Spinal cord (tissue), 10 donors: ENCODE results near the gene FCHSD1. TPM values are rescaled to one million over a fixed set of nuclear protein-coding genes. Genes with fewer than 3 reads are reported as not detected.

ENCODE experiments used
- DNase-seq, 6 donors: peaks; one replicate each; pipeline versions ENCODE4 v3.0.0 to v3.0.0-alpha.2; 2013 to 2015; ENCODE audit warnings: low spot score in 6 of 6, low read depth in 4 of 6
- H3K27ac ChIP-seq: one replicate; pipeline ENCODE4 v1.5.1; 2013; ENCODE audit warnings: low read depth, low read length, control low read depth
- H3K27me3 ChIP-seq: one replicate; pipeline ENCODE4 v1.6.1; 2013; ENCODE audit warnings: low read length; ENCODE audit not compliant: control insufficient read depth, insufficient read depth
- H3K36me3 ChIP-seq: one replicate; pipeline ENCODE4 v1.6.1; 2013; ENCODE audit warnings: low read length; ENCODE audit not compliant: control insufficient read depth, insufficient read depth
- H3K4me1 ChIP-seq: one replicate; pipeline ENCODE4 v1.6.1; 2013; ENCODE audit warnings: low read length; ENCODE audit not compliant: control insufficient read depth, insufficient read depth
- H3K4me3 ChIP-seq: one replicate; pipeline ENCODE4 v1.5.1; 2013; ENCODE audit warnings: low read depth, low read length, control low read depth
- H3K9me3 ChIP-seq: one replicate; pipeline ENCODE4 v1.6.1; 2013; ENCODE audit warnings: low read length; ENCODE audit not compliant: control insufficient read depth, insufficient read depth
- WGBS: methylation state at CpG from one replicate; pipeline ENCODE4 v1.1.5; 2013; ENCODE audit warnings: missing lambda C conversion rate; ENCODE audit not compliant: insufficient coverage; 5-methylcytosine and 5-hydroxymethylcytosine counted together
- long read RNA-seq, 4 donors: transcript quantifications; one replicate each; lab custom pipeline, GENCODE V29; 2026
- polyA plus RNA-seq, 2 donors: library from polyadenylated mRNA; unstranded; fragments of 120-200 nt; gene quantifications; one replicate each; pipeline ENCODE4 v1.2.1, GENCODE V29; 2013; ENCODE audit not compliant: insufficient read length in 2 of 2
- total RNA-seq, 2 donors: library from RNA; depleted of rRNA in 1 of 2; stranded (reverse); fragments of 120-200 nt in 1 of 2; fragments of >200 nt in 1 of 2; gene quantifications; one replicate each; pipeline versions ENCODE4 v1.2.3 to v1.2.4, GENCODE V29; 2013 to 2014
- donor health status: healthy.

The FCHSD1 gene
- 10 to 100 TPM in 1 of 2 donors, 1 to 10 TPM in 1; 8.1 to 14.7 TPM for total RNA-seq
- 10 to 100 TPM; 11.9 to 20.0 TPM for polyA plus RNA-seq
- long read RNA-seq, donor 1, partial matches to known transcripts, result 0 of 1 reads
- long read RNA-seq, donor 1, other reads (novel, unspliced or antisense), result 0 of 1 reads
- long read RNA-seq, donor 2, partial matches to known transcripts, result 0 of 2 reads
- long read RNA-seq, donor 2, other reads (novel, unspliced or antisense), result 0 of 2 reads
- long read RNA-seq, donor 3, partial matches to known transcripts, result 14 of 15 reads
- long read RNA-seq, donor 3, other reads (novel, unspliced or antisense), result 0 of 15 reads
- long read RNA-seq, donor 4, partial matches to known transcripts, result 0 of 4 reads
- long read RNA-seq, donor 4, other reads (novel, unspliced or antisense), result 0 of 4 reads

GRCh38 chr5:141650851-141651727 lies at the start of gene FCHSD1:
TSS of gene FCHSD1 (minus strand) at chr5:141651418. CDS start at chr5:141651368, 50 bp downstream.
- no peaks in the 10 kb centered on the region for H3K27me3 ChIP-seq
- WGBS, result 2% methylated on average over 48 of the region's 50 CpGs
- H3K36me3 ChIP-seq, result peaks cover 11% of the 10 kb centered on the region
- no peaks in the 10 kb centered on the region for H3K9me3 ChIP-seq
- H3K4me3 ChIP-seq, result peak within 1 kb of the TSS; percentile 55
- peaks cover 16% of the 10 kb centered on the region for H3K4me1 ChIP-seq
- DNase-seq, result peak in 2 of 6 donors; percentile 82
- H3K27ac ChIP-seq, result no peak within 1 kb of the TSS

DNA sequence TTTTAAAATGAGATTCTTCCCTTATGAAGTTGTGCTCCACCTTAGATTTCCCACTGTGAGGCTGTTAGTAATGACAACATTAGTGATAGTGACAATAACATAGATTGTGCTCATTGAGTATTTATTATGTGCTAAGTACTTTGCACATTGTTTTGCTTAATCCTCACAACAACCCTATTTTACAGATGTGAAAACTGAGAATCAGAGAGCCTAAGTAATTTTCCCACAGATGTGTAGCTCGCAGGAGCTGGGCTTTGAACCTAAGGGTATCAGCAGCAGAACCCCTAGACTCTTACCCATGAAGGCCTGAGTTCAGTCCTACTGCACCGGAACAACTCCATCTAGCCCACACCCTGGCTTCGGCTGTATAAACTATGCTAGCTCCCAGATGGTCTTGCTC lies 46.4 kb upstream of the FCHSD1 start:
- WGBS, result 93% methylated on average over 3 of the region's 3 CpGs

DNA sequence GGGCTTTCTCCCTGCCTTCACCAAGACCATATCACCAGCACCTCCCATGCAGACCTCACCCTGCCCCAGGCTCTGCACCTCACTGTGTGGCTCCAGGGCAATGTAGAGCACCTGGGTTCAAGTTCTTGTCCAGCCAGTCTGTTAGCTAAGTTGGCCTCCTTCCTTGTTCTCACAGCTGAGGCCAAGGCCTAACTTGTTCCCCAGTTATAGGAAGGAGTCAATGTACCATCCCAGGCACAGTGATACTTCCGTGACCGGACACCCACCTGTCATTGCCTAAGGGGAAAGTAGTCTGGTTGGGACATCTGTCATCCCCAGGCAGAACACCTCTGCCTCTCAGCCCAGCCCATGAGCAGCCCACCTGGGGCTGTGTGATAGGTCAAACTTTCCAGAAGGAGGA lies 45.2 kb upstream of the FCHSD1 start:
- no peak for DNase-seq
- H3K4me3 ChIP-seq, result no peak overlapping the region
- H3K36me3 ChIP-seq, result no peaks in the 10 kb centered on the region
- no peaks in the 10 kb centered on the region for H3K9me3 ChIP-seq
- H3K27me3 ChIP-seq, result peaks cover 11% of the 10 kb centered on the region
- H3K27ac ChIP-seq, result no peak overlapping the region
- no CpG with 5 or more reads among the region's 2 CpGs for WGBS
- peaks cover 49% of the 10 kb centered on the region for H3K4me1 ChIP-seq

More for the DNA sequence above, 46.4 kb upstream of the FCHSD1 start:
- DNase-seq, result no peak
- H3K27me3 ChIP-seq, result peaks cover 14% of the 10 kb centered on the region
- H3K27ac ChIP-seq, result no peak overlapping the region
- no peak overlapping the region for H3K4me3 ChIP-seq
- H3K4me1 ChIP-seq, result peaks cover 52% of the 10 kb centered on the region
- H3K9me3 ChIP-seq, result no peaks in the 10 kb centered on the region
- H3K36me3 ChIP-seq, result no peaks in the 10 kb centered on the region

- no peak overlapping the region for H3K4me3 ChIP-seq
- no peaks in the 10 kb centered on the region for H3K36me3 ChIP-seq
- no peaks in the 10 kb centered on the region for H3K9me3 ChIP-seq
- WGBS, result 26% methylated on average over 6 of the region's 11 CpGs
- H3K4me1 ChIP-seq, result peaks cover 45% of the 10 kb centered on the region
- peak in 3 of 6 donors; percentile 31 to 83 (median 71) for DNase-seq
- H3K27ac ChIP-seq, result peak overlapping the region; percentile 26
- peaks cover 5% of the 10 kb centered on the region for H3K27me3 ChIP-seq
Measured at GRCh38 chr5:141695627-141696215, 44.5 kb upstream of the FCHSD1 start.

GRCh38 chr5:141694479-141694878 lies 43.3 kb upstream of the FCHSD1 start:
- no peak for DNase-seq
- no peak overlapping the region for H3K4me3 ChIP-seq
- no peak overlapping the region for H3K27ac ChIP-seq
- H3K36me3 ChIP-seq, result no peaks in the 10 kb centered on the region
- no peaks in the 10 kb centered on the region for H3K27me3 ChIP-seq
- no peaks in the 10 kb centered on the region for H3K9me3 ChIP-seq
- H3K4me1 ChIP-seq, result peaks cover 45% of the 10 kb centered on the region
- WGBS, result 70% methylated on average over 5 of the region's 5 CpGs

DNA sequence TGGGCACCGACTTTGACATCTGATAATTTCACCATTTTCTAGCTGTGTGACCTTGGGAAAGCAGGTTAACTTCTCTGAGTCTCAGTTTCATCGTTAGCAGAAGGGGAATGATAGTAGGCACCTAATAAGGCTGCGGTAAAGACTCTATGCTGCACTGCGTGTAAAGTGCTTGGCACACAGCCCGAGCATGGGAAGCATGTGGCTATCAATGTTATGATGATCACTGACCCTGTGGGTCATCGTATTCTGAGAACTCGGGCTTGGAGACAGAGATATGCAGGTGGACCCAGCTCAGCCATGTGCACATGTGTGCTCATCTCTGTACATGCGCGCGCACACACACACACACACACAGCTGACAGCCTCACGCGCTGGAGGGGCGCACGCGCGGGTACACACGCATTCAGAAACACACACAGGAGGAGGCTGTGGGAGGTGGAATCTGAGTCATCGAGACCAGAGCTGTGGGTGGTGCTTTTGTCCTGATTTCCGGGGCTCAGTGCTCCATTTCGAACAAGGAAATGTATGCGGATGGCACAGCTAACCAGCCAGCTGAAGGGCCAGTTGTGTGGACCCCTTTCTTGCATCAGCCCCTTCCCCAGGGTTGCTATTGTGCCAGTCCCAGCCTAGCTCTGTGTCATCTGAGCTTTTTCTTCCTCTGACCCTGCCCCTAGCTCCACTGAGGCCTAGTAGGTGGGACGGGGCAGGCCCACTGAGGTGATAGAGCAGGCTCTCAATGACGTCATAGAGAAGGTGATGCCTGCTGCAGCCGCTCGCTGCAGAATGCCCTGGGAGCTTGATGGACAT lies 41.9 kb upstream of the FCHSD1 start:
- no peaks in the 10 kb centered on the region for H3K9me3 ChIP-seq
- H3K27ac ChIP-seq, result no peak overlapping the region
- H3K4me3 ChIP-seq, result no peak overlapping the region
- DNase-seq, result peak in 1 of 6 donors; percentile 42
- H3K27me3 ChIP-seq, result peaks cover 2% of the 10 kb centered on the region
- no peaks in the 10 kb centered on the region for H3K36me3 ChIP-seq
- H3K4me1 ChIP-seq, result peaks cover 45% of the 10 kb centered on the region
- 61% methylated on average over 14 of the region's 25 CpGs for WGBS

- 20% methylated on average over 5 of the region's 5 CpGs for WGBS
Measured at GRCh38 chr5:141692533-141692888, 41.3 kb upstream of the FCHSD1 start.

DNA sequence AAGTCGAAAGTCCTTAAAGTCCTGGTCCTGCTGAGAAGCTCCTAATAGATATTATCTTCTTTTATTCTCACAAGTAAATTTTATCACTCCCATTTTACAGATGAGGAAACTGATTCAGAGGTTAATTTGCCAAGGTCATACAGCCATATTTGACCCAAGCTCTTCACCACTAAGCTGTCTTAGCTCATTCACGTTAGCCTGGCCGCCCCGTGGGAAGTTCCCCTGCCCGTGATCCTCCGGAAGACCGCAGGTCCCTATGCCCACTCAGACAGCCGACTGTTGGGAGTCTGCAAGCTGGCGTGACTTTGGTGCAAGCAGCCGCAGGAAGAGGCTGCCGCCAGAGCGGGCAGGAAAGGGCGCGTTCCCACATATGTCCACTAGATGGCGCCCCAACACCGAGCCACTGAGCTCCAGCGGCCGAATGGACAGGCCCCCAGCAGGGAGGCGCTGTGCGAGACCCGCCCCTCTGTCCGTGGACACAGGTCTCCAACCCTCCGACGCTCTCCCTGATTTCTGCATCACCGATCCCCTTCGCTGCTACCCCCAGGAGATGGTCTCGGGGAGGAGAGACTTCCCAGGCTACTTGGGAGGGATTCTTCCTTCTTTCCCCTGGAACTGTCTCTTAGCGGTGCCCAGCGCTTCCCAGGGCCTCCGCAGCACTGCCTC lies 40.8 kb upstream of the FCHSD1 start:
- no peaks in the 10 kb centered on the region for H3K36me3 ChIP-seq
- peak; percentile 60 to 94 (median 74) for DNase-seq
- under 1% methylated on average over 29 of the region's 30 CpGs for WGBS

More at GRCh38 chr5:141692533-141692888, 41.3 kb upstream of the FCHSD1 start:
- Histone ChIP-seq H3K4me3 (peak overlapping the region; percentile 31), H3K4me1 (peaks cover 45% of the 10 kb centered on the region), H3K27me3 (peaks cover 2% of the 10 kb centered on the region), H3K36me3 (no peaks in the 10 kb centered on the region), H3K9me3 (no peaks in the 10 kb centered on the region), H3K27ac (no peak overlapping the region)
- no peak for DNase-seq

More for the DNA sequence above, 40.8 kb upstream of the FCHSD1 start:
- peaks cover 2% of the 10 kb centered on the region for H3K27me3 ChIP-seq
- H3K27ac ChIP-seq, result no peak overlapping the region
- no peaks in the 10 kb centered on the region for H3K9me3 ChIP-seq
- H3K4me1 ChIP-seq, result peaks cover 45% of the 10 kb centered on the region
- peak overlapping the region; percentile 31 for H3K4me3 ChIP-seq
